Stimulated activated CD4-positive, alpha-beta T cell treated with anti-CD3 and anti-CD28 coated beads, Interleukin-12 subunit alpha, Interleukin-12 subunit beta, amount 100 ng/mL, for 24 hours (primary cell): ENCODE data around the gene SCN4A.

ENCODE experiments used
- DNase-seq, 2 experiments: peaks; one replicate each; pipeline ENCODE4 v3.0.0-alpha.2; 2020; ENCODE audit warnings: low read depth in 2 of 2

Gene SCN4A

GRCh38 chr17:63955232-63955631, 17.5 kb downstream of the SCN4A start:
- no peak for DNase-seq

GRCh38 chr17:63954402-63955063, 18.2 kb downstream of the SCN4A start:
- DNase-seq, result no peak

- no peak for DNase-seq
These were observed 21.5 kb downstream of the SCN4A start for GRCh38 chr17:63950940-63951907.

GRCh38 chr17:63949576-63950250, 23.0 kb downstream of the SCN4A start:
- DNase-seq, result no peak

- no peak for DNase-seq
These were observed 24.2 kb downstream of the SCN4A start for GRCh38 chr17:63948521-63948920.

- no peak for DNase-seq
These were observed 24.9 kb downstream of the SCN4A start for GRCh38 chr17:63947711-63948330.

- peak in 1 of 2 experiments; percentile 62 for DNase-seq
These were observed 26.0 kb downstream of the SCN4A start for GRCh38 chr17:63946440-63947363.

- DNase-seq, result no peak
These were observed 26.8 kb downstream of the SCN4A start for GRCh38 chr17:63945784-63946439.

- no peak for DNase-seq
These were observed 27.8 kb downstream of the SCN4A start for GRCh38 chr17:63944736-63945499.

GRCh38 chr17:63943745-63944144, 29.0 kb downstream of the SCN4A start:
- DNase-seq, result no peak

- DNase-seq, result no peak
These were observed 30.3 kb downstream of the SCN4A start for GRCh38 chr17:63942309-63942985.

GRCh38 chr17:63941751-63942150, 31.0 kb downstream of the SCN4A start:
- DNase-seq, result no peak

- no peak for DNase-seq
These were observed 31.6 kb downstream of the SCN4A start for GRCh38 chr17:63941162-63941561.

- DNase-seq, result no peak
These were observed 32.1 kb downstream of the SCN4A start for GRCh38 chr17:63940584-63940983.

- no peak for DNase-seq
These were observed 32.8 kb downstream of the SCN4A start for GRCh38 chr17:63939884-63940283.

- no peak for DNase-seq
These were observed 33.3 kb downstream of the SCN4A start for GRCh38 chr17:63939401-63939800.

GRCh38 chr17:63937920-63938319, 34.8 kb downstream of the SCN4A start:
- DNase-seq, result no peak

GRCh38 chr17:63937319-63937718, 35.4 kb downstream of the SCN4A start:
- no peak for DNase-seq
